Thymus (tissue), 11 donors: ENCODE data around the gene COBL. TPM values are rescaled to one million over a fixed set of nuclear protein-coding genes. Genes with fewer than 3 reads are reported as not detected.

Experiments used
- DNase-seq, 9 donors: peaks; one replicate each; pipeline ENCODE4 v3.0.0-alpha.2; 2013; ENCODE audit warnings: low spot score in 9 of 9, low read depth in 6 of 9, missing footprints in 1 of 9
- H3K27ac ChIP-seq, 2 donors: one replicate each; pipeline ENCODE4 v1.5.1; 2013; ENCODE audit warnings: control low read depth in 1 of 2, low read depth in 1 of 2, low read length in 1 of 2, mild to moderate bottlenecking in 1 of 2, moderate library complexity in 1 of 2
- H3K27me3 ChIP-seq, 2 donors: one replicate each; pipeline ENCODE4 v1.5.1; 2013; ENCODE audit warnings: low read length in 1 of 2; ENCODE audit not compliant: control insufficient read depth in 2 of 2, insufficient read depth in 1 of 2
- H3K36me3 ChIP-seq, 2 donors: one replicate each; pipeline ENCODE4 v1.5.1; 2013; ENCODE audit warnings: low read length in 1 of 2, mild to moderate bottlenecking in 1 of 2, moderate library complexity in 1 of 2; ENCODE audit not compliant: control insufficient read depth in 2 of 2, insufficient read depth in 2 of 2
- H3K4me1 ChIP-seq, 2 donors: one replicate each; pipeline ENCODE4 v1.5.1; 2013; ENCODE audit warnings: low read length in 2 of 2; ENCODE audit not compliant: control insufficient read depth in 2 of 2, insufficient read depth in 2 of 2
- H3K4me3 ChIP-seq, 2 donors: one replicate each; pipeline ENCODE4 v1.5.1; 2013; ENCODE audit warnings: low read length in 2 of 2, control low read depth in 1 of 2, mild to moderate bottlenecking in 1 of 2
- H3K9me3 ChIP-seq, 2 donors: one replicate each; pipeline ENCODE4 v1.5.1; 2013; ENCODE audit warnings: low read length in 1 of 2, mild to moderate bottlenecking in 1 of 2; ENCODE audit not compliant: control insufficient read depth in 2 of 2, insufficient read depth in 1 of 2
- WGBS: extraction: QIAGEN DNeasy Blood & Tissue Kit; methylation state at CpG from one replicate; pipeline ENCODE4 v1.1.7; 2013; 5-methylcytosine and 5-hydroxymethylcytosine counted together
- polyA plus RNA-seq: library from polyadenylated mRNA; stranded (reverse); fragments of 200-250 nt; gene quantifications from one replicate; pipeline ENCODE4 v1.2.3, GENCODE V29; 2013
- total RNA-seq: library from RNA; stranded (reverse); fragments of 120-200 nt; gene quantifications from one replicate; pipeline ENCODE4 v1.2.4, GENCODE V29; 2013
- donor health status: healthy.

COBL gene
- total and polyA plus RNA-seq, 2 donors = 0.66 to 2.0 TPM

DNA sequence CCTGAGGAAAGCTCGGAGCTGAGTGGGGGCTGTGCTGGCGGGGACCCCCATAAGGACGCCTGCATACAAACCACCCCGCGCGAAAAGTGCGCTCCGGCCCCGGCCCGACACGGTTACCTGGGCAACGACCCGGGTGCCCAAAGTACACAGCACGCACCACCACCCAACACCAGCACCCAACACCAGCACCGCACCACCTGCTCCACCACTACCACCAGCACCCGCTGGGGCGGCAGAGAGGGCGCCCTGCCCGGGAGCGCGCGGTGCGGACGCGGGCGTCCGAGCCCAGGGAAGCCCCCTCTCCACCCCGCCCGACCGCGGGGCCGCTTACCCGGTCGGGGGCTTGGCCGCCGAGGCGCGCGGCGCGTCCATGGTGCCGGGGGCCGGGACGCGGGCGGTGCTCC is 345 bp downstream of the COBL start:
- Histone ChIP-seq H3K4me1 (peaks cover 0 to 3% of the 10 kb centered on the region in 2 donors), H3K9me3 (no peaks in the 10 kb centered on the region), H3K4me3 (peak overlapping the region in 1 of 2 donors; percentile 52), H3K27me3 (peaks cover 43 to 57% of the 10 kb centered on the region in 2 donors), H3K36me3 (no peaks in the 10 kb centered on the region), H3K27ac (no peak overlapping the region)
- no peak for DNase-seq
- WGBS = 1% methylated on average over 46 of the region's 46 CpGs

DNA sequence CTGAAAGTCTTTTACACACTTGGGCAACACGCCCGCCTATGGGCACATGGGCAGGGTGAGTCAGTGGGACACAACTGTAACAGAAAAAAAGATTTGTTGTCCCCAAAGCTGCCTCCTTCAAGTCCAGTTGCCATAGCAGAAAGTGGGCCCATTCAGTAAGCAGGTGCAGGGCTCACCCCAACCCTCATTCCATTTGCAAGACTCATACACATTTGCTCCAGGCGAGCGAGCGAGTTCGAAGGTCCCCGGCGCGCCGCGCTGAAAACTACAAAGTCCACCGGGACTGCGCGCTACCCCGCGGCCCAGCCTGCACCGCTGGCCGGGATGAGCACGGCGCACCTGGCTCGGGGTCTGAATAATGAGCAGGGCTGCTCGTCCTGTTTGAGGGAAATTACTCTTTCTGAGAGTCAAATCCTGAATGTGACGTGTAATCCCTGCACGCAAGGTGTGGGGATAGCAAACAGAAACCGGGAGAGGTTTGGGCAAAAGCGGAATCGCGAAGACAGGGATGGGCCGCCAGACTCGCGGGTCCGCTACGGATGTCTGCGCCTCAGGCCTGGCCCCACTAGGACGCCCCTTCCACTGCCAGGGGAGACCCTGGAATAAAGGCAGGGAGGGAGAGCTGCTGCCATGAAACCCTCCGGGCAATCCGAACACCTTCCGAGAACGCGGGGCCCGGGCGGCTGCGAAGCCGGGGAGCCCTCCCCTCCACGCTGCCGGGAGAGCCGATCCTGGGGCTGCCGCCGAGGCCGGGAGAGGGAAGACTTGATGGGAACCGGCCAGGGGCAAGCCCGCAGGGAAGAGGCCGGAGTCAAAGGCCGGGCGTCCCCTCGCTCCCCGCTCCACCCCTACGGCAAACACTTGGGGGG is 982 bp downstream of the COBL start:
- H3K4me1 ChIP-seq = peaks cover 0 to 3% of the 10 kb centered on the region in 2 donors
- H3K27me3 ChIP-seq = peaks cover 43 to 57% of the 10 kb centered on the region in 2 donors
- H3K27ac ChIP-seq = no peak overlapping the region
- no peak for DNase-seq
- no peaks in the 10 kb centered on the region for H3K9me3 ChIP-seq
- H3K4me3 ChIP-seq = peak overlapping the region in 1 of 2 donors; percentile 52
- no peaks in the 10 kb centered on the region for H3K36me3 ChIP-seq
- 8% methylated on average over 58 of the region's 58 CpGs for WGBS

DNA sequence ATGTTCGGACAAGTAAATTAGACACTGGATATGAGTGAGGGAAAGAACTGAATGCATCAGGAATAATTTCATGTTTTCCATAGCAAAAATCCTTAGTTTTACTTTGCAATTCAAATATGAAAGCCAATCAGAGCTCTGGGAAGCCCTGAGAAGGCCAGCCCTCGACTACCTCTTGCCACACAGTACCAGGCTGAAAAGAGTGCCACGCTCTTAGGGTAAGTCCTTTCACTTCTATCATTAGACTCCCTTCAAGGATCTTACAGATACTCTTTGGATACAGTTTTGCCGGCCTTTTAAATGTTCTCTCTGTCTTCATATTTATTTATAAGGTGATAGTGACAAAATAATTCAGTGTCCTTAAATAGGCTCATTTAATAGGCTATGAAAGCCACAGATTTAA is 1.9 kb downstream of the COBL start:
- Histone ChIP-seq H3K4me3 (no peak overlapping the region), H3K27me3 (peaks cover 45 to 54% of the 10 kb centered on the region in 2 donors), H3K36me3 (no peaks in the 10 kb centered on the region), H3K9me3 (no peaks in the 10 kb centered on the region), H3K27ac (no peak overlapping the region), H3K4me1 (peaks cover 0 to 3% of the 10 kb centered on the region in 2 donors)
- 87% methylated on average over 4 of the region's 4 CpGs for WGBS
- DNase-seq = no peak

DNA sequence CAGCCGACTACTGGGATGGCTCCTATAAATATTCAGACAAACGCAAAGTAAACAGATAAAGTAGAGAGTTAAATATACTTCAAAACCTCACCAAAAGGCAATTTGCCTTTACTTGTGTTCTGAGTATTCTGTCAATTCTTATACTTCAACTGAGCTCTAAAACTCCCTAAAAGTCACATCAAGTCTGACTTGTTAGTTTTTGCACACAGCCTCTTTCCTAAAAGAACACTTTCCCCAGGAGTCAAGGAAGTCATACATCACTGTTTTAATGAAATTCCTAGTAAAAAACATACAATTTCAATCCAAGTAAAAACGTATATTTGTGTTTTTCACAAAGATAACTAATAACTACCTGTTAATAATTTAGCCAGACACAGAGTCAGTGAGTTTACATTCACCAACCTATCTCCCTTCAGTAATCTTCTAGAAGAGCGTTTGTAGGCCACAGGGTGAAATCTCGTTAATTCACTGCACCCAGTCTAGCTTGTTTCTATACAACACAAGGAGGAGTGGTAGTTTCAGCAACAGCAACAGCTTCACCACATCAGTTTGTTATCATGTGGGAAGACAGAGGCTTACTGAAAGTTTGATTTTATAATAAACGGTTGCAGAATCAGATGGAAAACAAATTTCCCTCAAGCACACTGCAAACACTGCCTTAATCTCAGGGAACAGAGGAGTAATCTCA is 2.7 kb downstream of the COBL start:
- Histone ChIP-seq H3K36me3 (no peaks in the 10 kb centered on the region), H3K27ac (no peak overlapping the region), H3K4me1 (peaks cover 0 to 3% of the 10 kb centered on the region in 2 donors), H3K27me3 (peaks cover 45 to 46% of the 10 kb centered on the region in 2 donors), H3K9me3 (no peaks in the 10 kb centered on the region), H3K4me3 (no peak overlapping the region)
- 94% methylated on average over 6 of the region's 6 CpGs for WGBS
- no peak for DNase-seq

DNA sequence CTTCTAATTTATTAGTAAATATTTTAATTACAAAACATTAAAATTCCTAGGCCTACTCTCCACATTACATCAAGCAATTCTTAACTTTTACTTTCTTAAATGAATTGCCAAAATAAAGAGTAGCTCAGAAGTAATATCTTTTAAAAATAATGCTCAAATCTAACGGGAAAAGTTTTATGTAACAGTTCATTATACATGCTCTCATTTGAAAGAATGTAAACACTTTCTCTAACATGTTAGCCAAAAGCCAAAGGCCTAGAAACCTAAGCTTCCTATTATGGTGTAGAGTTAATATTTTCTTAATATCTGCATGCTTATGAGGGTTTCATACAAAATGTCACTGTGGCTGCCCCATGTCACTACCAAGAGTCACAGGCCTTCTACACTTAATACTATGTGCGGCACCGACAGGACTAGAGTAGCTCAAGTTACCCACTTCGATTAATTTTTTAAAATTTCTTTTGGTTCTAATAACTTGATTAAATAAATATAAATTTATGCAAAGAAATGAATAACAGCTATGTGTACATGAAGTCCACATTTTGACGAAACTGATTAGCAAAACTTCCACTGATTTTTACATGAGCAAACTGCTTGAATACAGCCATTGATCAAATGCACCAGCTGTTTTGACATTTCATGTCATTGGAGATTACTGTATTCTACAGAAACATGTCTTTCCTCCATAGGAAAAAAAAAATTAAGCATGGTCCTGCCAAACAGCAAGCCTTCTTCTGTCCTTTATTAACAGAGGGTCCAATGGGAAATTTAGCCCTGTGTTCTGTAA is 3.5 kb downstream of the COBL start:
- Histone ChIP-seq H3K4me3 (no peak overlapping the region), H3K9me3 (no peaks in the 10 kb centered on the region), H3K36me3 (no peaks in the 10 kb centered on the region), H3K4me1 (peaks cover 0 to 3% of the 10 kb centered on the region in 2 donors), H3K27me3 (peaks cover 41 to 42% of the 10 kb centered on the region in 2 donors), H3K27ac (no peak overlapping the region)
- DNase-seq = no peak
- 96% methylated on average over 5 of the region's 5 CpGs for WGBS

DNA sequence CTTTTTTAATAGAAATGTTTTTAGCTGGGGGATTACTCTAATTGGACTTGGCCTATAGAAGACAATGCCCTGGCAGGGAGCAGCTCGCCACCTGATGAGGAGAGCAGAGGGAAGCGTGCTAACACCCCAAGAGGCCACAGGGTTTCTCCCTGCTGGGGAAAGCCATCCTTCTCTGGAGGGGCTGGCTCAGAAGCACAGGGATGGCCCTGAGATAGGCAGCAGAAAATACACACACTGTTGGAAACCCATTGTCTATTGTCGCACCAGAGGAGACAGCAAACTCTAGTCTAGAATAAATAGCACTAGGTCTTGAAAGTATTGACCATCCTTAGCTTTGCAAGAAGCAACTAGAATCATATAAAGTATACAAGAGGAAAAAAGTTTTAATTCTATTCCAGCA is 5.4 kb downstream of the COBL start:
- H3K36me3 ChIP-seq = no peaks in the 10 kb centered on the region
- H3K27ac ChIP-seq = no peak overlapping the region
- no peaks in the 10 kb centered on the region for H3K9me3 ChIP-seq
- no peaks in the 10 kb centered on the region for H3K4me1 ChIP-seq
- DNase-seq = no peak
- 94% methylated on average over 3 of the region's 3 CpGs for WGBS
- peaks cover 22 to 23% of the 10 kb centered on the region in 2 donors for H3K27me3 ChIP-seq
- no peak overlapping the region for H3K4me3 ChIP-seq

DNA sequence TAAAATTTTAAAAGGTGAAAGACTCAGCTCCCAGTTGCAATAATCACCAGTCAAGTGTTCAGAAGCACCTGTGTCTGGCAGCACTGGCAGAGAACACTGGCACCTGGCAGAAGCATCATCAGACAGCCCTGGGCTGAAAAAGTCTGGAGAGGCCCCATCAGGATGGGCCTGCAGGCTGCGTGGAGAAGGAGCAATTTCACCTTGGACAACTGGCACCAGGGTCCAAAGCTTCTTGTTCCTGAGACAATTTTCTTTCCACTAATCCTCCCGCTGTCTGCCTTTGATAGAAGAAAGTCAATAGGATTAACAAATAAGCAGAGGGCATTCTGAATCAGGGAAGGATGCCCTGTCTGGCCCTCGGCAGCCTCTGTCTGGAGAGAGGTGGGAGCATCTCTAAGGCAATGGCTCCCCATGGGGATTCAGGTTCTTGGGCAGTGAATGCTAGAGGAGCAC is 6.5 kb downstream of the COBL start:
- Histone ChIP-seq H3K36me3 (no peaks in the 10 kb centered on the region), H3K9me3 (no peaks in the 10 kb centered on the region), H3K4me1 (no peaks in the 10 kb centered on the region), H3K4me3 (no peak overlapping the region), H3K27me3 (peaks cover 12 to 16% of the 10 kb centered on the region in 2 donors), H3K27ac (no peak overlapping the region)
- 96% methylated on average over 3 of the region's 3 CpGs for WGBS
- DNase-seq = no peak

DNA sequence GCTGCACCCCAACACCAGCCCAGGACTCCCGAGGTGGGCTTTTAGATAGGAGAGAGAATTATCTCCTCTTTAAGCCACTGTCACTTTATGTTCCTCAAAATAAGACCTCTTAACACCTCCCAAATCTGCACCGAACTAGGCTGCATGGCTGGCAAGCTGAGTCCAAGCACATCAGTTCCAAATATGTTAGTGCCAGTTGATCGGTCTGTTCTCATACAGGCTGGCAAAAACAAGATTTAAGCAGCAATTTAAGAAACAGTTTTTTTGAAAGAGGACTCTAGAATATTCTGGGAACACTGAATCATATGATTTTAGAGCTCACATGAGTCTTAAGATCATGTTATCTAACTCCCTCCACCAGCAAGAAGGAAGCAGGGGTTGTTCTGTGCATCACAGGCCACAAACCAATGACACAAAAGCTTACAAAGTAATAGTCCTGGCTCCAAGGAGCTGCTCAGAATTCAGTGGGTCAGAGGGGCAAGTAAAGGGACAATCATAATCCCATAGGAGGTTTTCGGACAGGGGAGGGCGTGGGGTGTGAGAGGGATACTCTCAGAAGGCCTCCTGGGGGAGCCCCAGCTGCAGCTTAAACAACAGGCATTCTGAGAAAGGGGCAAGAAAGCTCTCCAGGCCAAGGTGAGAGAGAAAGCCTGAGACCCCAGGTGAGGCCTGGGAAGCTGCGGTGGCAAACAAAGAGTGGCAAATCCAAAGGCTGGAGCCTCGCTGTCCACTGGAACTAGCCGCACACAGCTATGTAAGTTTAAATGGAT is 7.1 kb downstream of the COBL start:
- no peak for DNase-seq
- Histone ChIP-seq H3K36me3 (no peaks in the 10 kb centered on the region), H3K4me1 (no peaks in the 10 kb centered on the region), H3K9me3 (no peaks in the 10 kb centered on the region), H3K27me3 (peaks cover 6 to 12% of the 10 kb centered on the region in 2 donors), H3K4me3 (no peak overlapping the region), H3K27ac (no peak overlapping the region)
- 90% methylated on average over 8 of the region's 8 CpGs for WGBS
